Loucy (cell line): Measurements from ENCODE around the gene SNAPC4.

Experiments used
- CTCF ChIP-seq: fragments of 200-600 bp; sonication (generic); conservative IDR thresholded peaks from 2 replicates; pipeline ENCODE4 v1.5.1; 2014; ENCODE audit warnings: mild to moderate bottlenecking, antibody characterized with exemption, low read length
- EZH2phosphoT487 ChIP-seq: fragments of 200-600 bp; IDR thresholded peaks from 2 replicates; pipeline ENCODE4 v1.6.1; 2018; ENCODE audit warnings: antibody characterized with exemption, mild to moderate bottlenecking, moderate library complexity, borderline replicate concordance

GRCh38 chr9:136359774-136360718 is 39.9 kb downstream of the SNAPC4 start:
- no peak for TF ChIP-seq CTCF
- TF ChIP-seq EZH2phosphoT487 = no peak
